H9 (cell line): ENCODE measurements around the gene RAB31. TPM values are rescaled to one million over a fixed set of nuclear protein-coding genes. Genes with fewer than 3 reads are reported as not detected.

ENCODE experiments used
- DNase-seq: peaks from one replicate; pipeline ENCODE4 v3.0.0-alpha.2; 2017
- H2AFZ ChIP-seq: one replicate; pipeline ENCODE4 v1.6.1; 2013; ENCODE audit warnings: mild to moderate bottlenecking, low read length, control low read depth, moderate library complexity
- H2AK5ac ChIP-seq: 2 replicates; pipeline ENCODE4 v1.6.1; 2013; ENCODE audit warnings: low read length, control low read depth, mixed read lengths; ENCODE audit not compliant: insufficient read length
- H2BK120ac ChIP-seq: one replicate; pipeline ENCODE4 v1.6.1; 2013; ENCODE audit warnings: low read depth, mild to moderate bottlenecking, low read length, control low read depth, inconsistent platforms; ENCODE audit not compliant: poor library complexity, severe bottlenecking
- H2BK12ac ChIP-seq: 2 replicates; pipeline ENCODE4 v1.6.1; 2013; ENCODE audit warnings: low read length, control low read depth, mixed read lengths, low read depth; ENCODE audit not compliant: insufficient read length
- H2BK15ac ChIP-seq: 2 replicates; pipeline ENCODE4 v1.6.1; 2013; ENCODE audit warnings: low read depth, low read length, control low read depth
- H2BK20ac ChIP-seq: one replicate; pipeline ENCODE4 v1.6.1; 2013; ENCODE audit warnings: low read depth, mild to moderate bottlenecking, low read length, control low read depth, inconsistent platforms; ENCODE audit not compliant: poor library complexity, severe bottlenecking
- H2BK5ac ChIP-seq: 2 replicates; pipeline ENCODE4 v1.6.1; 2013; ENCODE audit warnings: low read length, control low read depth, mixed read lengths; ENCODE audit not compliant: insufficient read length
- H3K14ac ChIP-seq: 2 replicates; pipeline ENCODE4 v1.6.1; 2013; ENCODE audit warnings: low read length, control low read depth; ENCODE audit not compliant: insufficient read depth
- H3K18ac ChIP-seq: 2 replicates; pipeline ENCODE4 v1.6.1; 2013; ENCODE audit warnings: low read depth, mild to moderate bottlenecking, mixed read lengths, low read length, control low read depth; ENCODE audit not compliant: insufficient read length
- H3K23ac ChIP-seq: 2 replicates; pipeline ENCODE4 v1.6.1; 2013; ENCODE audit warnings: low read length, control low read depth, mixed read lengths, low read depth; ENCODE audit not compliant: insufficient read length
- H3K23me2 ChIP-seq: 2 replicates; pipeline ENCODE4 v1.6.1; 2013; ENCODE audit warnings: low read depth, mild to moderate bottlenecking, mixed read lengths, low read length, control low read depth; ENCODE audit not compliant: insufficient read length, poor library complexity, severe bottlenecking
- H3K27ac ChIP-seq: 2 replicates; pipeline ENCODE4 v1.5.1; 2013; ENCODE audit warnings: low read length, control low read depth, mixed read lengths, low read depth; ENCODE audit not compliant: insufficient read length
- H3K27me3 ChIP-seq: 2 replicates; pipeline ENCODE4 v1.6.1; 2013; ENCODE audit warnings: low read length, control low read depth, inconsistent platforms; ENCODE audit not compliant: insufficient read depth
- H3K4ac ChIP-seq: 2 replicates; pipeline ENCODE4 v1.6.1; 2013; ENCODE audit warnings: low read depth, mild to moderate bottlenecking, control low read depth, inconsistent platforms, low read length, moderate library complexity
- H3K4me1 ChIP-seq: 2 replicates; pipeline ENCODE4 v1.6.1; 2013; ENCODE audit warnings: low read length, control low read depth, inconsistent platforms; ENCODE audit not compliant: insufficient read depth
- H3K4me2 ChIP-seq: 2 replicates; pipeline ENCODE4 v1.6.1; 2013; ENCODE audit warnings: low read length, control low read depth, mixed read lengths; ENCODE audit not compliant: insufficient read length, insufficient read depth
- H3K56ac ChIP-seq: 2 replicates; pipeline ENCODE4 v1.6.1; 2013; ENCODE audit warnings: low read depth, mild to moderate bottlenecking, mixed read lengths, low read length, control low read depth; ENCODE audit not compliant: insufficient read length
- H3K79me1 ChIP-seq: 2 replicates; pipeline ENCODE4 v1.6.1; 2013; ENCODE audit warnings: low read depth, mild to moderate bottlenecking, moderate library complexity, low read length, control low read depth, inconsistent platforms; ENCODE audit not compliant: insufficient read depth, poor library complexity, severe bottlenecking
- H3K79me2 ChIP-seq: 2 replicates; pipeline ENCODE4 v1.6.1; 2013; ENCODE audit warnings: low read length, control low read depth, inconsistent platforms; ENCODE audit not compliant: insufficient read depth
- H3K9ac ChIP-seq: 2 replicates; pipeline ENCODE4 v1.6.1; 2013; ENCODE audit warnings: low read length, control low read depth, mixed read lengths; ENCODE audit not compliant: insufficient read length; ENCODE audit errors: extremely low read depth
- H3K9me3 ChIP-seq: one replicate; pipeline ENCODE4 v1.6.1; 2013; ENCODE audit warnings: low read depth, low read length, inconsistent platforms; ENCODE audit not compliant: control insufficient read depth
- H3T11ph ChIP-seq: one replicate; pipeline ENCODE4 v1.6.1; 2013; ENCODE audit warnings: mild to moderate bottlenecking, low read length, control low read depth, inconsistent platforms
- H4K20me1 ChIP-seq: one replicate; pipeline ENCODE4 v1.6.1; 2013; ENCODE audit not compliant: control insufficient read depth, insufficient read length, insufficient read depth
- H4K5ac ChIP-seq: 2 replicates; pipeline ENCODE4 v1.6.1; 2013; ENCODE audit warnings: low read depth, mild to moderate bottlenecking, mixed read lengths, low read length, control low read depth; ENCODE audit not compliant: insufficient read length
- H4K8ac ChIP-seq: replicated peaks from 2 replicates; pipeline ENCODE4 v1.6.1; 2013; ENCODE audit warnings: low read length, control low read depth, mixed read lengths, low read depth; ENCODE audit not compliant: insufficient read length
- H4K91ac ChIP-seq: 2 replicates; pipeline ENCODE4 v1.6.1; 2013; ENCODE audit warnings: low read depth, mild to moderate bottlenecking, moderate library complexity, mixed read lengths, low read length, control low read depth; ENCODE audit not compliant: insufficient read length
- H3K27ac Mint-ChIP-seq, 3 experiments: 2 replicates in 2 of 3; 3 replicates in 1 of 3; pipeline ENCODE4 v1.8.0; 2020 to 2021; ENCODE audit warnings: mixed read lengths in 3 of 3, mild to moderate bottlenecking in 1 of 3, moderate library complexity in 1 of 3
- H3K27me3 Mint-ChIP-seq: 2 replicates; pipeline ENCODE4 v1.8.0; 2021; ENCODE audit warnings: low read depth, mild to moderate bottlenecking, moderate library complexity, mixed read lengths
- H3K36me3 Mint-ChIP-seq, 3 experiments: 2 replicates in 2 of 3; 3 replicates in 1 of 3; pipeline ENCODE4 v1.8.0; 2020 to 2021; ENCODE audit warnings: low read depth in 3 of 3, mixed read lengths in 3 of 3; ENCODE audit not compliant: insufficient read depth in 1 of 3
- H3K4me1 Mint-ChIP-seq, 2 experiments: 2 replicates each; pipeline ENCODE4 v1.8.0; 2020; ENCODE audit warnings: mixed read lengths in 2 of 2
- H3K4me3 Mint-ChIP-seq, 2 experiments: 2 replicates in 1 of 2; 3 replicates in 1 of 2; pipeline ENCODE4 v1.8.0; 2020 to 2021; ENCODE audit warnings: mild to moderate bottlenecking in 2 of 2, mixed read lengths in 2 of 2, moderate library complexity in 1 of 2
- H3K9me3 Mint-ChIP-seq, 2 experiments: 2 replicates in 1 of 2; 3 replicates in 1 of 2; pipeline ENCODE4 v1.8.0; 2020; ENCODE audit warnings: mild to moderate bottlenecking in 2 of 2, mixed read lengths in 2 of 2, moderate library complexity in 1 of 2
- CTCF ChIP-seq: fragments of 200-600 bp; sonication (generic); conservative IDR thresholded peaks from 3 replicates; pipeline ENCODE4 v1.8.0; 2021; ENCODE audit warnings: antibody characterized with exemption, mild to moderate bottlenecking
- WGBS: extraction: QIAGEN DNeasy Blood & Tissue Kit; methylation state at CpG from one replicate; pipeline ENCODE4 v1.1.7; 2013; ENCODE audit warnings: missing lambda C conversion rate, low lambda C conversion rate, mixed read lengths; ENCODE audit not compliant: insufficient read length; ENCODE audit errors: extremely low coverage; 5-methylcytosine and 5-hydroxymethylcytosine counted together
- total RNA-seq: library from RNA; stranded (reverse); gene quantifications from 2 replicates; pipeline ENCODE4 v1.2.1, GENCODE V29; 2021

The RAB31 gene
- total RNA-seq, 1 experiment from 2014 or later: 22.4 TPM

- H2BK120ac ChIP-seq: no peak overlapping the region
- no peak overlapping the region for H3K4ac ChIP-seq
- no peak overlapping the region for H2BK5ac ChIP-seq
- no peaks in the 10 kb centered on the region for H3K9me3 ChIP-seq
- no peak overlapping the region for H3K14ac ChIP-seq
- no peaks in the 10 kb centered on the region for H3K9me3 Mint-ChIP-seq
- H3K27ac ChIP-seq: no peak overlapping the region
- no peaks in the 10 kb centered on the region for H3K27me3 ChIP-seq
- DNase-seq: no peak
- H2BK12ac ChIP-seq: no peak overlapping the region
- no peak overlapping the region for H3T11ph ChIP-seq
- no peak overlapping the region for H3K4me2 ChIP-seq
- H3K18ac ChIP-seq: no peak overlapping the region
- H3K79me1 ChIP-seq: no peaks in the 10 kb centered on the region
- H3K4me3 Mint-ChIP-seq: no peak overlapping the region
- no peak overlapping the region for H2AFZ ChIP-seq
- TF ChIP-seq CTCF: no peak
- no peaks in the 10 kb centered on the region for H3K4me1 Mint-ChIP-seq
- H2BK15ac ChIP-seq: no peak overlapping the region
- no peak overlapping the region for H2AK5ac ChIP-seq
- no peaks in the 10 kb centered on the region for H3K79me2 ChIP-seq
- H3K9ac ChIP-seq: no peak overlapping the region
- H4K8ac ChIP-seq: no peak overlapping the region
- H4K91ac ChIP-seq: no peak overlapping the region
- H3K27me3 Mint-ChIP-seq: no peaks in the 10 kb centered on the region
- H3K23ac ChIP-seq: no peak overlapping the region
- H3K4me1 ChIP-seq: no peaks in the 10 kb centered on the region
- no peak overlapping the region for H3K56ac ChIP-seq
- H4K5ac ChIP-seq: no peak overlapping the region
- H4K20me1 ChIP-seq: no peaks in the 10 kb centered on the region
- no peaks in the 10 kb centered on the region for H3K23me2 ChIP-seq
- WGBS: no CpG with 5 or more reads among the region's 6 CpGs
- H2BK20ac ChIP-seq: no peak overlapping the region
- no peak overlapping the region for H3K27ac Mint-ChIP-seq
- H3K36me3 Mint-ChIP-seq: peaks cover 0 to 1% (median 0%) of the 10 kb centered on the region in 3 experiments; a peak in 2 of 7 replicates
These were observed 79.6 kb downstream of the RAB31 start for GRCh38 chr18:9787712-9788111.
